ENCODE results near the gene NMT1.
A peak's percentile ranks its signal among the peaks of the same experiment; 100 is the strongest.

The NMT1 gene

GRCh38 chr17:45086391-45086790, 25.3 kb downstream of the NMT1 start:
- DNase-seq, result no peak

GRCh38 chr17:45086865-45087503, 25.9 kb downstream of the NMT1 start:
- no peak for DNase-seq

- no peak for DNase-seq
Observed at GRCh38 chr17:45087504-45087975, 26.4 kb downstream of the NMT1 start.

GRCh38 chr17:45087978-45088377, 26.9 kb downstream of the NMT1 start:
- DNase-seq, result no peak

GRCh38 chr17:45088741-45089140, 27.6 kb downstream of the NMT1 start:
- DNase-seq, result no peak

- no peak for DNase-seq
Observed at GRCh38 chr17:45090711-45091110, 29.6 kb downstream of the NMT1 start.

GRCh38 chr17:45091778-45092425, 30.8 kb downstream of the NMT1 start:
- no peak for DNase-seq

GRCh38 chr17:45092911-45093430, 31.9 kb downstream of the NMT1 start:
- no peak for DNase-seq

GRCh38 chr17:45093444-45094110, 32.5 kb downstream of the NMT1 start:
- no peak for DNase-seq

- DNase-seq, result no peak
Observed at GRCh38 chr17:45096141-45096540, 35.0 kb downstream of the NMT1 start.

- no peak for DNase-seq
Observed at GRCh38 chr17:45096926-45097325, 35.8 kb downstream of the NMT1 start.

- no peak for DNase-seq
Observed at GRCh38 chr17:45098081-45098868, 37.2 kb downstream of the NMT1 start.

GRCh38 chr17:45098869-45099616, 37.9 kb downstream of the NMT1 start:
- DNase-seq, result peak; percentile 79

GRCh38 chr17:45101546-45101882, 40.4 kb downstream of the NMT1 start:
- no peak for DNase-seq

- DNase-seq, result no peak
Observed at GRCh38 chr17:45101883-45102811, 41.0 kb downstream of the NMT1 start.

GRCh38 chr17:45102856-45103255, 41.7 kb downstream of the NMT1 start:
- DNase-seq, result no peak

GRCh38 chr17:45103269-45103795, 42.2 kb downstream of the NMT1 start:
- DNase-seq, result no peak

GRCh38 chr17:45104029-45104428, 42.9 kb downstream of the NMT1 start:
- DNase-seq, result no peak

- no peak for DNase-seq
Observed at GRCh38 chr17:45104497-45104896, 43.4 kb downstream of the NMT1 start.

GRCh38 chr17:45104907-45105624, 43.9 kb downstream of the NMT1 start:
- DNase-seq, result no peak

Measured in activated CD4-positive, alpha-beta T cell treated with anti-CD3 and anti-CD28 coated beads, Interleukin-2, amount 50 U/mL, for 16 hours (primary cell).